ENCODE data around the gene SPINT2.

Gene SPINT2

GRCh38 chr19:38298821-38299680, 34.7 kb downstream of the SPINT2 start:
- no peak for DNase-seq

GRCh38 chr19:38303517-38304351, 39.4 kb downstream of the SPINT2 start, which contains the start of gene C19orf33:
C19orf33 (plus strand) TSS chr19:38304251; CDS start chr19:38304262, 11 bp downstream.
- no peak for DNase-seq

GRCh38 chr19:38304352-38304865, 40.0 kb downstream of the SPINT2 start:
- no peak for DNase-seq

GRCh38 chr19:38304866-38305429, 40.6 kb downstream of the SPINT2 start:
- no peak for DNase-seq

GRCh38 chr19:38306236-38306635, 41.9 kb downstream of the SPINT2 start:
- no peak for DNase-seq

- DNase-seq, result no peak
Measured at GRCh38 chr19:38307076-38307475, 42.7 kb downstream of the SPINT2 start.

GRCh38 chr19:38307597-38307996, 43.2 kb downstream of the SPINT2 start:
- no peak for DNase-seq

GRCh38 chr19:38308006-38308766, 43.8 kb downstream of the SPINT2 start:
- peak; percentile 61 to 66 for DNase-seq

GRCh38 chr19:38308926-38309614, 44.7 kb downstream of the SPINT2 start:
- DNase-seq, result no peak

GRCh38 chr19:38309615-38310278, 45.4 kb downstream of the SPINT2 start:
- no peak for DNase-seq

GRCh38 chr19:38310279-38310670, 45.9 kb downstream of the SPINT2 start:
- no peak for DNase-seq

GRCh38 chr19:38310986-38311385, 46.6 kb downstream of the SPINT2 start:
- no peak for DNase-seq

GRCh38 chr19:38315657-38316476, 51.5 kb downstream of the SPINT2 start, which contains the start of gene YIF1B:
YIF1B (minus strand) TSS chr19:38315947; CDS start chr19:38315917, 30 bp downstream.
- DNase-seq, result peak; percentile 97 to 98

- DNase-seq, result no peak
Measured at GRCh38 chr19:38316477-38317067, 52.2 kb downstream of the SPINT2 start.

GRCh38 chr19:38317104-38317612, 52.8 kb downstream of the SPINT2 start:
- peak; percentile 67 to 69 for DNase-seq

GRCh38 chr19:38318660-38319059, 54.3 kb downstream of the SPINT2 start:
- DNase-seq, result no peak

GRCh38 chr19:38319421-38320258, 55.3 kb downstream of the SPINT2 start, which contains the start of gene KCNK6:
KCNK6 (plus strand) TSS chr19:38319845; CDS start chr19:38319951, 106 bp downstream.
- peak; percentile 47 to 65 for DNase-seq

- no peak for DNase-seq
Measured at GRCh38 chr19:38320969-38321339, 56.6 kb downstream of the SPINT2 start.

All from inflammatory macrophage (primary cell).